Measurements from ENCODE around the gene METTL21A. TPM values are rescaled to one million over a fixed set of nuclear protein-coding genes. Genes with fewer than 3 reads are reported as not detected.

METTL21A gene
- total RNA-seq, 1 donor = 15.9 TPM

- no peak overlapping the region for H3K4me3 ChIP-seq (ENCODE audit: low read depth, low read length)
- no peak for TF ChIP-seq CTCF (IDR thresholded peaks at IDR 0.05; ENCODE audit: insufficient read depth, low read length)
- DNase-seq (ENCODE audit: low read depth) = no peak
Measured at GRCh38 chr2:207594731-207595130, 30.5 kb downstream of the METTL21A start.

- TF ChIP-seq CTCF (IDR thresholded peaks at IDR 0.05; ENCODE audit: insufficient read depth, low read length) = no peak
- no peak for DNase-seq (ENCODE audit: low read depth)
- H3K4me3 ChIP-seq (ENCODE audit: low read depth, low read length) = no peak overlapping the region
Measured at GRCh38 chr2:207594264-207594663, 30.9 kb downstream of the METTL21A start.

- no peak for TF ChIP-seq CTCF (IDR thresholded peaks at IDR 0.05; ENCODE audit: insufficient read depth, low read length)
- DNase-seq (ENCODE audit: low read depth) = no peak
- H3K4me3 ChIP-seq (ENCODE audit: low read depth, low read length) = no peak overlapping the region
Measured at GRCh38 chr2:207593277-207593676, 31.9 kb downstream of the METTL21A start.

- no peak overlapping the region for H3K4me3 ChIP-seq (ENCODE audit: low read depth, low read length)
- TF ChIP-seq CTCF (IDR thresholded peaks at IDR 0.05; ENCODE audit: insufficient read depth, low read length) = no peak
- no peak for DNase-seq (ENCODE audit: low read depth)
Measured at GRCh38 chr2:207589143-207589542, 36.1 kb downstream of the METTL21A start.

- DNase-seq (ENCODE audit: low read depth) = no peak
- TF ChIP-seq CTCF (IDR thresholded peaks at IDR 0.05; ENCODE audit: insufficient read depth, low read length) = no peak
- H3K4me3 ChIP-seq (ENCODE audit: low read depth, low read length) = no peak overlapping the region
Measured at GRCh38 chr2:207587305-207587704, 37.9 kb downstream of the METTL21A start.

- TF ChIP-seq CTCF (IDR thresholded peaks at IDR 0.05; ENCODE audit: insufficient read depth, low read length) = no peak
- H3K4me3 ChIP-seq (ENCODE audit: low read depth, low read length) = no peak overlapping the region
- no peak for DNase-seq (ENCODE audit: low read depth)
Measured at GRCh38 chr2:207584952-207585351, 40.2 kb downstream of the METTL21A start.

GRCh38 chr2:207571370-207571769, 53.8 kb downstream of the METTL21A start:
- no peak overlapping the region for H3K4me3 ChIP-seq (ENCODE audit: low read depth, low read length)
- no peak for DNase-seq (ENCODE audit: low read depth)
- TF ChIP-seq CTCF (IDR thresholded peaks at IDR 0.05; ENCODE audit: insufficient read depth, low read length) = no peak
